PC-3 (cell line): ENCODE data around the gene LRP10. TPM values are rescaled to one million over a fixed set of nuclear protein-coding genes. Genes with fewer than 3 reads are reported as not detected.
A peak's percentile ranks its signal among the peaks of the same experiment; 100 is the strongest.
"Not testable (repeated sequence)": the region's sequence is repeated elsewhere in the genome, so short reads cannot be mapped to it uniquely, and the experiment has no call there.

Experiments
- ATAC-seq: fragments of 200-7000 bp; cut with Tn5 transposase; 2 replicates; pipeline ENCODE4 v1.9.1; 2020; ENCODE audit warnings: mild to moderate bottlenecking, moderate library complexity
- BruUV-seq: library from RNA; stranded (reverse); fragments of 400-500 nt; replicated peaks from 2 replicates; lab custom pipeline; 2021; lab: Mats Ljungman, UMichigan
- CTCF ChIA-PET: fragments of 300-600 bp; sonication (Branson Sonifier 250); formaldehyde crosslinking; loops from one replicate; lab custom pipeline; 2022; ENCODE audit warnings: antibody characterized with exemption; lab: Charles Lee
- POLR2A ChIA-PET: fragments of 300-600 bp; sonication (Branson Sonifier 250); formaldehyde crosslinking; loops from one replicate; lab custom pipeline; 2022; ENCODE audit warnings: antibody characterized with exemption; ENCODE audit not compliant: unreplicated experiment; lab: Charles Lee
- DNase-seq: peaks from one replicate; pipeline ENCODE4 v3.0.0-alpha.2; 2015
- H2AFZ ChIP-seq: fragments of 300-600 bp; sonication (generic); 2 replicates; pipeline ENCODE4 v1.6.0; 2016; ENCODE audit warnings: antibody characterized with exemption, low read length
- H3F3A ChIP-seq: fragments of 300-600 bp; sonication (generic); one replicate; pipeline ENCODE4 v1.6.0; 2017; ENCODE audit warnings: antibody characterized with exemption, low read length, control low read depth, mild to moderate bottlenecking; ENCODE audit not compliant: unreplicated experiment
- H3K27ac ChIP-seq: fragments of 300-600 bp; sonication (generic); 2 replicates; pipeline ENCODE4 v1.5.1; 2016; ENCODE audit warnings: mild to moderate bottlenecking, low read length
- H3K27me3 ChIP-seq: fragments of 300-600 bp; sonication (generic); 2 replicates; pipeline ENCODE4 v1.6.1; 2016; ENCODE audit warnings: low read length, mixed read lengths
- H3K36me3 ChIP-seq: fragments of 300-600 bp; sonication (generic); 2 replicates; pipeline ENCODE4 v1.6.1; 2016; ENCODE audit warnings: low read depth, mixed run types, low read length, mixed read lengths
- H3K4me1 ChIP-seq: fragments of 300-600 bp; sonication (generic); 2 replicates; pipeline ENCODE4 v1.5.1; 2016; ENCODE audit warnings: low read length; ENCODE audit not compliant: insufficient read depth
- H3K4me2 ChIP-seq: fragments of 300-600 bp; sonication (generic); 2 replicates; pipeline ENCODE4 v1.6.0; 2016; ENCODE audit warnings: low read length
- H3K4me3 ChIP-seq: fragments of 300-600 bp; sonication (generic); 2 replicates; pipeline ENCODE4 v1.5.1; 2016; ENCODE audit warnings: mild to moderate bottlenecking, low read length, mixed read lengths
- H3K79me2 ChIP-seq: fragments of 300-600 bp; sonication (generic); 2 replicates; pipeline ENCODE4 v1.6.1; 2017; ENCODE audit warnings: low read length, mixed read lengths
- H3K9ac ChIP-seq: fragments of 300-600 bp; sonication (generic); 2 replicates; pipeline ENCODE4 v1.6.0; 2016; ENCODE audit warnings: mild to moderate bottlenecking, low read length
- H3K9me2 ChIP-seq: fragments of 300-600 bp; sonication (generic); replicated peaks from 2 replicates; pipeline ENCODE4 v1.6.1; 2016; ENCODE audit warnings: mixed run types, low read length, mixed read lengths
- H3K9me3 ChIP-seq: fragments of 300-600 bp; sonication (generic); 2 replicates; pipeline ENCODE4 v1.6.1; 2016; ENCODE audit warnings: low read length, mixed read lengths
- H4K20me1 ChIP-seq: fragments of 300-600 bp; sonication (generic); 2 replicates; pipeline ENCODE4 v1.6.1; 2016; ENCODE audit warnings: low read length, mixed read lengths
- CTCF ChIP-seq: fragments of 300-600 bp; sonication (generic); conservative IDR thresholded peaks from 2 replicates; pipeline ENCODE4 v1.5.1; 2017; ENCODE audit warnings: antibody characterized with exemption, low read depth, mild to moderate bottlenecking, low read length
- EZH2 ChIP-seq: fragments of 300-600 bp; sonication (generic); IDR thresholded peaks from one replicate; pipeline ENCODE4 v1.6.1; 2017; ENCODE audit warnings: antibody characterized with exemption, mild to moderate bottlenecking, low read length; ENCODE audit not compliant: unreplicated experiment
- EZH2phosphoT487 ChIP-seq: fragments of 300-600 bp; sonication (generic); IDR thresholded peaks from 2 replicates; pipeline ENCODE4 v1.6.1; 2018; ENCODE audit warnings: mild to moderate bottlenecking, antibody characterized with exemption, low read length, borderline replicate concordance
- intact Hi-C: fragments of 100-400 bp; cut with micrococcal nuclease; formaldehyde crosslinking; loops from 2 replicates; pipeline ENCODE4 v1.9.0; 2023
- total RNA-seq: library from RNA; depleted of rRNA; stranded (reverse); fragments of >200 nt; gene quantifications from 2 replicates; pipeline ENCODE4 v1.2.3, GENCODE V29; 2014

The LRP10 gene
- total RNA-seq, 1 experiment from 2014 or later = 46.5 TPM

- no peak for ATAC-seq
- H3F3A ChIP-seq = no peaks in the 10 kb centered on the region
- no peaks in the 10 kb centered on the region for H3K36me3 ChIP-seq
- H4K20me1 ChIP-seq = no peaks in the 10 kb centered on the region
- H3K27ac ChIP-seq = peak overlapping the region; percentile 97
- no peaks in the 10 kb centered on the region for H3K27me3 ChIP-seq
- no peaks in the 10 kb centered on the region for H3K9me2 ChIP-seq
- peaks cover 45% of the 10 kb centered on the region for H3K4me1 ChIP-seq
- no peaks in the 10 kb centered on the region for H3K9me3 ChIP-seq
- no peak for TF ChIP-seq EZH2
- TF ChIP-seq EZH2phosphoT487 = no peak
- no peak for TF ChIP-seq CTCF
- no TSS peak for BruUV-seq
- ChIA-PET CTCF (interaction anchor here (1.0 to 3.5 kb wide), 5 partner anchors 17 to 71 kb away, joined by 3 to 37 read pairs (median 5); no protein-coding TSS in a partner anchor), POLR2A (no interaction called here)
- no peaks in the 10 kb centered on the region for H3K79me2 ChIP-seq
- peak overlapping the region; percentile 90 for H2AFZ ChIP-seq
- peak overlapping the region; percentile 74 for H3K9ac ChIP-seq
- no peak for DNase-seq
- intact Hi-C loops = loop anchor here (5.0 to 10.0 kb wide), 2 partner anchors 280 to 458 kb away; no protein-coding TSS in a partner anchor
- no peak overlapping the region for H3K4me3 ChIP-seq
- H3K4me2 ChIP-seq = peak overlapping the region; percentile 89; the same call in 1 of the 2 replicates
Observed at GRCh38 chr14:22852599-22852939, 19.0 kb upstream of the LRP10 start.

GRCh38 chr14:22852940-22853767 is 18.4 kb upstream of the LRP10 start:
- peaks cover 40% of the 10 kb centered on the region for H3K4me1 ChIP-seq

GRCh38 chr14:22854296-22854695 is 17.2 kb upstream of the LRP10 start:
- not testable (repeated sequence) for H3K4me2 ChIP-seq, H3K9me3 ChIP-seq, H3K79me2 ChIP-seq, H3K4me3 ChIP-seq, H3K9me2 ChIP-seq, DNase-seq, BruUV-seq, H3K9ac ChIP-seq, H4K20me1 ChIP-seq, H3K27me3 ChIP-seq, H3F3A ChIP-seq, H3K36me3 ChIP-seq, H2AFZ ChIP-seq, ATAC-seq, H3K27ac ChIP-seq
- H3K4me1 ChIP-seq = peaks cover 40% of the 10 kb centered on the region
- CTCF ChIA-PET = interaction anchor here (0.5 kb wide), 1 partner anchor 76 kb away, joined by 3 read pairs; no protein-coding TSS in a partner anchor
- intact Hi-C loops = loop anchor here (5.0 to 10.0 kb wide), 2 partner anchors 282 to 459 kb away; no protein-coding TSS in a partner anchor
- POLR2A ChIA-PET = interaction anchor here (0.6 kb wide), 1 partner anchor 265 kb away, joined by 3 read pairs; no protein-coding TSS in a partner anchor

More at GRCh38 chr14:22852940-22853767, 18.4 kb upstream of the LRP10 start:
- Histone ChIP-seq H3K4me2 (peak overlapping the region; percentile 89), H3K79me2 (no peaks in the 10 kb centered on the region), H3K27me3 (no peaks in the 10 kb centered on the region), H3K4me3 (peak overlapping the region; percentile 68), H3K9me2 (no peaks in the 10 kb centered on the region), H3F3A (no peaks in the 10 kb centered on the region), H3K27ac (peak overlapping the region; percentile 97), H3K9ac (peak overlapping the region; percentile 74), H3K9me3 (no peaks in the 10 kb centered on the region), H3K36me3 (no peaks in the 10 kb centered on the region), H2AFZ (peak overlapping the region; percentile 90), H4K20me1 (no peaks in the 10 kb centered on the region)
- ChIA-PET POLR2A (no interaction called here), CTCF (interaction anchor here (0.7 to 3.5 kb wide), 6 partner anchors 18 to 71 kb away, joined by 3 to 37 read pairs (median 4); no protein-coding TSS in a partner anchor)
- ATAC-seq = peak; percentile 68
- TF ChIP-seq CTCF (peak; percentile 94), EZH2phosphoT487 (no peak)
- intact Hi-C loops = loop anchor here (1.0 to 10.0 kb wide), 7 partner anchors 18 to 458 kb away; partner anchors contain the start of gene LRP10
- BruUV-seq = no TSS peak
- DNase-seq = peak; percentile 93
